GM21786 (cell line): ENCODE data around the gene PSMG4.

ENCODE experiments used
- ATAC-seq: cut with Tn5 transposase; IDR thresholded peaks from one replicate; pipeline ENCODE4 v1.9.1; 2021; ENCODE audit not compliant: unreplicated experiment

The PSMG4 gene

DNA sequence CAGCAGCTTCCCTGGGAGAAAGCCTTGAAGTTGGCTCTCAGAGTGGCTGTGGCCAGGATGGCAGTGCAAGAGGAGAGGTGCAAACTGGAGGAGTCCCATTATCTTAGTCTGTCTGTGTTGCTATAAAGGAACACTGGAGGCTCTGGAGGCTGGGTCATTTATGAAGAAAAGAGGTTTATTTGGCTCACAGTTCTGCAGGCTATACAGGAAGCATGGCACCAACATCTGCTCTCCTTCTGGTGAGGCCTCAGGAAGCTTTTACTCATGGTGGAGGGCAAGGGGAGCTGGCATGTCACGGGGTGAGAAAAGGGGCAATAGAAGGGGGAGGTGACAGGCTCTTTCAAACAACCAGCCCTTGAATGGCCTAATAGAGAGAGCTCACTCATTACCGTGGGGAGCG lies 47.1 kb downstream of the PSMG4 start:
- no peak for ATAC-seq

DNA sequence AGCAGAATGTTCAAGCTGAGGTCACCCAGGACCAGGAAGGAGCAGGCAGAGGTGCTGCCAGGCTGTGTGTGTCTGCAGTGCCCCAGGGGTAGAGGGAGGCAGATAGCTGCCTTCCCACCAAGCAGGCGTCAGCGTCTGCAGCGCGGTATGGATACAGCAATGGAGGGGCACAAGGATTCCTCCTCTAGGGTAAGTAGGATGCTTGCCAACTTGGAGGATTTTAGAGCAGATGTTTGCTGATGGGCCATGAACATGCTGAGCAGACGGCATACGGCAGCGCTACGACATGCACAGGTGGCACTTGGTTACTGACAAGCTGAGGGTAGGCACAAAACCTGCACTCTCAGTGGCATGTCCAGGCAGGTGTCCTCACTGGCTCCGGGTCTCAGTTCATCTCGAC lies 48.1 kb downstream of the PSMG4 start:
- ATAC-seq, result no peak

DNA sequence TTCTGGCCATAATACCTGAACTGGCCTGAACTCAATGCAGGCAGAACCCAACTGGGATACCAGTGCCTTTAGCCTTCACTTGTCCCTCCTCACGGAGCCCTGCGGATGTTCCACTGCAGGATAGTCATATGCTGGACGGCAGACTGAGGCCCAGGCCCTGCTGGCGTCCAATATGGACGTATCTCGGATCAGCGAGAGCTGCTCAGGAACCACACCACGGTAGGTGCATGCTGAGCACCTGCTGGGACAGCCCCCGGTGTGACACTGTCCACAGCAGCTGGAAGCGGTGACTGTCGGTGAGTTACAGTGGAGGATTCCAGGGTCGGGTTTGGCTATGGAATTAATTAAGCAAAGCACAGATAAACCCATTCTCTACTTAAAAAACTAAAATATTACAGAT lies 48.7 kb downstream of the PSMG4 start:
- ATAC-seq, result no peak

DNA sequence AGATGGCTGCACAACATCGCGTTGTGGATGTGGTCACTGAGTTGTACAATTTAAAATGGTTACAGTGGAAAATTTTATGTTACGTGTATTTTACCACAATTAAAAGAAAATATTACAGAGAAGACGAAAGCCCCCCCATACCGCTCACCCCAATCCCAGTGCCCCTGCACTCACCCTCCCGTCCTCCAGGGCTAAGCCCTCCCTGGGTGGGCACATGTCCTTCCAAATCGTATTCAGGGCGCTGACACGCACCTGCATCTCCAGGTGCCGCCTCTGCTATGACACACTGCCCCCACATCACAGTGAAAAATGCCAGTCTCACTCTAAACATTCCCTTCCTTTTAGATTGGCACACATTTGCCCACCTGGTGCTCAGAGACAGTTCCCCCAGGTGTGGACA lies 49.4 kb downstream of the PSMG4 start:
- ATAC-seq, result no peak

DNA sequence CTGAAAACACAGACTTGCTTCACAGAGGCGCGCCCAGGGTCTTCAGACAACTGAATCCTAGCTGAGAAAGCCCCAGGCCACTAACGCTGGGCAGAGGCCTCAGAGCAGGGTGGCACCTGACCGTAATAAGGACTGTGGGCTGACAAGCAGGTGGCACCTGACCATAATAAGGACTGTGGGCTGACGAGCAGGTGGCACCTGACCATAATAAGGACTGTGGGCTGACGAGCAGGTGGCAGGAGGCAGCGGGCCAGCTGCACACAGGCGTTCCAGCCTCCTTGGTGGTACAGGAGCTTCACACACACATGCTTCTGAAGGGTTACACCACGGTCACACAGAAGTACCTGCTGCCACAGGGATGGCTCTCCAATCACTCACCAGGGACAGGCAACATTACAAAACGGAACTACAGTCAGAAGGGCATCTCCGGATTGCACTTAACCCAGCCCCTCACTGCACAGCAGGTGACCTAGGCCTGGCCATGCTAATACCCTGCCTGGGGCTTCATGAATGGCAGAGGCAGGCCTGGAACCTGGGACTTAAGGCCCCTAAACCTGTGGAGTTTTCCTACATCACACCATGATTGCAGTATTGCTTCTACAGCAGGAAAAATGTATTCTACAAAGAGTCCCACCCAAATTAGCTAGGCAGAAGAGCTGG lies 50.8 kb downstream of the PSMG4 start:
- no peak for ATAC-seq

DNA sequence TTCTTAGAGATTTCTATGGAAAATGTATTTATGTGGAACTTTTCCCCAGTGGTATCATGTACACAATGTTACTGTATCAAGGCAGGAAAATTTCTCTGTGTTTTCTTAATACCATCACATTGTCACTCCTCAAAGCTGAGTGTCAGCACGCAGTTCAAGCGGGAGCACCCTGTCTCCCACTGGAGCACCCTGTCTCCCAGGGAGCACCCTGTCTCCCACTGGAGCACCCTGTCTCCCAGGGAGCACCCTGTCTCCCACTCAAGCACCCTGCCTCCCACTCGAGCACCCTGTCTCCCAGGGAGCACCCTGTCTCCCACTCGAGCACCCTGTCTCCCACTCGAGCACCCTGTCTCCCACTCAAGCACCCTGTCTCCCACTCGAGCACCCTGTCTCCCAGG lies 51.3 kb downstream of the PSMG4 start:
- ATAC-seq, result no peak

DNA sequence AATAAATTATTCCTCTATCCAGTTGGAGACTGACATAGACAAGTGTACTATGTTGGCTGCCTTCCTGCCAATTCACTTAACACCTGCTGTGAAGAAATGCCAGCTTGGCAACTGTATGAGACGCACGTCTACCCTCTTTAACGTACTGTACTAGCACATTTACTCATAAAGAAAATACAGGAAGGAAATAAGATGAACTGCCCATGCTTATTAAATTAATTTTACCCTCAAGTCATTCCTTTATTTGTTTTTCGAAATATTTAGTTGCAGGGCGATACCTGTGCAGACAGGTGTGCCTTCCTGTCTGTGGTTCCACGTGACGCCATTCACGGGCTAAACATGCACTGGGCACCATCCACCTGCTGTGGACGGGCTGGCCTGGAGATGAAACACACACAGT lies 52.0 kb downstream of the PSMG4 start:
- no peak for ATAC-seq

DNA sequence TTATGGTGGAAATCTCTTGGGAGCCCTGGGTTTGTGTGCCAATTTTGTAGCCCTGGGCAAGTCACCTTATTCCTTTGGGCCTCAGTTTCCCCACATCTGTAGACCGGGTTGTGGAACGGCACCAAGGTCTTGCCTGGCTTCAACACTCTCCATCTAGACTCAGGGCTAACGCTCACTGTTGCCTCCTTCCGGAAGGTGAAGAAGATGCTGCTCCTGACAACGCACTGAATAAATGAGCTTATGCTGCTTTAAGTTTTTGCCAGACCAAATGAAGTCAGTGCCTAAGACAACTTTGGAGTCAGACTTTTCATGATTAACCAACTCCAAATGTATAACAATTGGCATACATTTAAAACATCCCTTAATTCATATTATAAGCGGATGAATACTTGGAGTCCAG lies 53.1 kb downstream of the PSMG4 start:
- ATAC-seq, result no peak

DNA sequence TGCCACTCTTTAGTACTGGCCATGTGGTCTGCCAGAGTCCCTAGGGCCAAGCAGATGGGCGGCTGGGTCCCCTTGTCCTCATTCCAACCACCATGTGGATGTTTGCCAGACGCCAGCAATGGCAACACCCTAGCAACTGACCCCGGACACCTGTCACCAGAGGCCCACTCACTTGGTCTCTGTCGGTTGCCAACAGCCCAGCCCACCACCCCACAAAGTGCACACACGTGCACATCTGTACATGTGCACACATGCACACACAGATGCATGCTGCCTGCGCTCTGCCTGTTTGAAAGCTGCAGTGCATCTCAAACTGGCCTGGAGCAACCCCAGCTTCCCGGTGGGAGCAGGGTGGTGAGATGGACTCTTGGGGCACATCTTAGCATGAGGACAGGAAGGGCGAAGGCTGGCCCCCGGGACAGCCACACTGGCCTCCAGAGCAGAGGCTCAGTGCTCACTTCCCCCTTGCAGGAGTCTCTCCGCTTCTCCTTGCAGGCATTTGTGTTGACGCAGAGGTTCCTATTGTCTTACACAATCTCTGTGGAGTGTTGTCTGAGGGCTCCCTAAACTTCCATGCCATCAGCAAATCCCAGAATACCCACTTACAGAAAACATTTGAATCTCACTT lies 54.0 kb downstream of the PSMG4 start:
- no peak for ATAC-seq

DNA sequence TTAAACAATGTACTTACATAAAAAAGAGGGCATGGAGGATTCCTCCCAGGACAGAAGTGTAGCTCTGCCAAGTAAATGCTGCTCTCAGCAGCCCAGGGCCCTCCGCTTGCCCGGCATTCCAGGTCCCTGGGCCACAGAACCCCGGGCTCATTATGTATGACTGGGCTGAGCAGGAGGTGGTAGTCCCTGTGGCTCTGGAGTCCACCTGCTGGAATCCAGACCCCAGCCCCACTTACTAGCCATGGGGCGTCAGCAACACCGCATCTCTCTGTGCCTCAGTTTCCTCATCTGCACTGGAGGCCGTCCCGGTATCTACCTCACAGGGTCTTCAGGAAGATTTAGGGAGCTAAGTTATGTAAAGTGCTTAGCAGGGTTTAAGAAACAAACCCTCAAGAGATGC lies 55.4 kb downstream of the PSMG4 start:
- ATAC-seq, result no peak

DNA sequence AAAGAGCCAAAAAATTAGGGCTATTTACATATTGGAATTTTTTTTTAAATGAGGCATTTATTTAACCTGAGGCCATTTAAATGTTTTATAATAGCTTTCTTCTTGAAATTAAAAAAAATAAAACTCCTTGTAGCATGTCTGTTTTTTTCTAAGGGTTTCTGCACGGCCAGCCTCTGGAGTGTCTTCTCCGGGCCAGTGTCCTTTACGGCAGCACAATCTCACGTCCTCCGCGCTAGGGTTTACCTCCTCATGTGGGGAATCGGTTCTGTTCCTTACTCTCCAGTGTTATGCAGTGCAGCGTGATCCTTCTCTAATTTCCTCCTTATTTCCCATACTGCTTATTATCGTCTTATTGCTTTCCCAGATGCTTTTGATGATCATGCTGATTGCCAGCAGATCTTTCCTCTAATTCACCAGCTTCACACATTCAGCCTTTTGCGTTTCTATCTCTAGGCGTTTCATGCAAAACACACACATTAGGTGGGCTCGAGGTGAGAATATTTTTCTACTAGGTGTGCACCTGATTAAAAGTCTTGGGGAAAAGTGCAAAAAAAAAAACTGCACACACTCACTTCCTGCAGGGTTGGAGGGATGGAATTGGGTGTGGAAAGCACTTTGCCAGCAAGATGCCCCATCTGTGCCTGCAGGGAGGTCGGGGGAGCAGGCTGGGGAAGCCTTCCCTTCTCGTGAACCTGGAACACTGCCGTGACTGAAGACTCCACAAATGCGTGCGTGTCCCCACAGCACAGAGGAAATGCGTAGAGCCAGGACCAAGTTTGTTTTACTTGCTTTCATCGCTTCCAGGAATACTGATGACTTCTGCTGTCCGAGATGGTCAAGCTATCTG lies 56.1 kb downstream of the PSMG4 start:
- no peak for ATAC-seq

DNA sequence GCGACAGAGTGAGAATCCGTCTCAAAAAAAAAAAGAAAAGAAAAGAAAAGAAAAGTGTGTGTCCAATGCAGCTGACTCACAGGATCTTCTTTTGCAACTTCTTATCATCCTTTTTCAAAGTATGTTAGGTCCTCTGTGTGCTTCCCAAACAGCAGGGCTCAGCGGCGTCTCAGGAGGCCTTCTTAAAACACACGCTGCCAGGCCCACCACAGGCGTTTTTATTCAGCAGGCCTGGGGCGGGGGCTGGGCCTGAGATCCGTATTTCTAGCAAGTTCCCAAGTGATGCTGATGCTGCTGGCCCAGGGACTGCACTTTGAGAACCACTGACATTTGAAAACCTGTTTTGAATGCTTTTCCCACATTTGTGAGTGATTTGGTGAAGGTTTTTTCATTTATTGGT lies 57.1 kb downstream of the PSMG4 start:
- no peak for ATAC-seq

DNA sequence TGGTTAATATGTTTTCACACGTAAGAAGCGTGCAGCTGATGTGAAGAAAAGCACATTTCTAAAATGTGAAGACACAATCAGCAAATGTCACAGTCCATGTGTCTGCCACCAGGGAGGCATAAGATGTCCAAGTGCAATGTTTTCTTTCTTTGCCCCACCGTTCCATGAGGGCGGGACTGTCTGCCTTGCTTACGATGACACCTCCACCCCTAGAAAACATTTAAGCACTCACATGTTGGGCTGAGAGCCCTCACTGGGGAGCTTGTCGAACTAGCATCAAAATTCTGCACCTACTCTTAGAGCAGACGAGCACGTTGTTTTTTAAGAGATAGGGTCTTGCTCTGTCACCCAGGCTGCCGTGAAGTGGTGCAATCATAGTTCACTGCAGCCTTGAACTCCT lies 57.6 kb downstream of the PSMG4 start:
- ATAC-seq, result no peak

DNA sequence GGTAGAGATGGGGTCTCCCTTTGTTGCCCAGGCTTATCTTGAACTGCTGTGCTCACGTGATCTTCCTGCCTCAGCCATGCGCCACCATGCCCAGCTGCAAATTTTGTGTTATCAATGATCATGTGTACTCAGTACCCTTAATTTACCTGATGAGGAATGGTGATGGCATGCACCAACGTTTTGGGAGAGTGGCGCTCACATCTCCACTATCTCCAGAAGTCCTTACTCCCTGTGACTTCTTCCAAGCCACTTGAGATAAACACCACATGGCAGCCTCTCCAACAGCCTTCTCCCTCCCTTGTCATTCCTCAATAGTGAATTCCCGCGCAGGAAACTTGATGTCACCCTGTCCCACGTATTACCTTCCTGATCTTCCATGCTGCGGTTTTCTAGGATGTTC lies 58.1 kb downstream of the PSMG4 start:
- no peak for ATAC-seq
